AG04450 (cell line): ENCODE measurements around the gene GALNT12. TPM values are rescaled to one million over a fixed set of nuclear protein-coding genes. Genes with fewer than 3 reads are reported as not detected.

ENCODE experiments used
- polyA plus RNA-seq: library from polyadenylated mRNA; depleted of rRNA; stranded (reverse); fragments of >200 nt; gene quantifications from 2 replicates; pipeline ENCODE4 v1.2.3, GENCODE V29; 2011; rRNA removed

Gene GALNT12
- polyA plus RNA-seq, 1 experiment = 4.2 TPM

Other genes with a start within 250 kb of the GALNT12 start
- gene GABBR2, start 98.7 kb upstream of the GALNT12 start, polyA plus RNA-seq = 2.4 and 3.2 TPM in 2 replicates
- 10.5 and 12.4 TPM in 2 replicates for gene ANKS6, start 11.1 kb upstream of the GALNT12 start, polyA plus RNA-seq
- gene COL15A1, start 136.2 kb downstream of the GALNT12 start, polyA plus RNA-seq = 3.0 and 3.2 TPM in 2 replicates